Measurements from ENCODE around the gene C9orf152. TPM values are rescaled to one million over a fixed set of nuclear protein-coding genes. Genes with fewer than 3 reads are reported as not detected.
"Not testable (repeated sequence)": the region's sequence is repeated elsewhere in the genome, so short reads cannot be mapped to it uniquely, and the experiment has no call there.

C9orf152 gene, protein sequence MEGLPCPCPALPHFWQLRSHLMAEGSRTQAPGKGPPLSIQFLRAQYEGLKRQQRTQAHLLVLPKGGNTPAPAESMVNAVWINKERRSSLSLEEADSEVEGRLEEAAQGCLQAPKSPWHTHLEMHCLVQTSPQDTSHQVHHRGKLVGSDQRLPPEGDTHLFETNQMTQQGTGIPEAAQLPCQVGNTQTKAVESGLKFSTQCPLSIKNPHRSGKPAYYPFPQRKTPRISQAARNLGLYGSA
- polyA plus RNA-seq (2012; ENCODE audit: missing spikeins) = 0.45 TPM

DNA sequence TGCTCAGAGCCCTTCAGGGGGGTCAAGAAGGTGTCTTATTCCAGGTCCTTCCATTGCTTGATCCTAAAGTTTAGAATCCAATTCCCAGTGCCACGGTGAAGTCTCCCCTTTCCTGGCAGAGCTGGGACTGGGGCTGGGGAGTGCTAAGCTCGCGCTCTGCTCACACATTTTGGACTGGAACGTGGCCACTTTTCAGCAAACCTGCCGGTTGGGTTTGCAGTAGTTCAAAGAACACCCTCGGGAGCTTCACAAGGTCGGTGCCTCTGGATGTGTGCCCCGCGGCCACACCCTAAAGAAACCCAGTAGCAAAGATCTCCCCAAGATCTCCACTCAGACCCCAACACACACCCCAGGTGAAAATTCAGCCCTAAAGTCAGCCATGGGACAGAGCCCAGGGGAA lies at the start of gene C9orf152:
TSS of gene C9orf152 (minus strand) at position 129 of the 400 bp plus-strand sequence. CDS start 580 bp downstream, outside the sequence.
- no peak for DNase-seq (ENCODE audit: insufficient read length)

DNA sequence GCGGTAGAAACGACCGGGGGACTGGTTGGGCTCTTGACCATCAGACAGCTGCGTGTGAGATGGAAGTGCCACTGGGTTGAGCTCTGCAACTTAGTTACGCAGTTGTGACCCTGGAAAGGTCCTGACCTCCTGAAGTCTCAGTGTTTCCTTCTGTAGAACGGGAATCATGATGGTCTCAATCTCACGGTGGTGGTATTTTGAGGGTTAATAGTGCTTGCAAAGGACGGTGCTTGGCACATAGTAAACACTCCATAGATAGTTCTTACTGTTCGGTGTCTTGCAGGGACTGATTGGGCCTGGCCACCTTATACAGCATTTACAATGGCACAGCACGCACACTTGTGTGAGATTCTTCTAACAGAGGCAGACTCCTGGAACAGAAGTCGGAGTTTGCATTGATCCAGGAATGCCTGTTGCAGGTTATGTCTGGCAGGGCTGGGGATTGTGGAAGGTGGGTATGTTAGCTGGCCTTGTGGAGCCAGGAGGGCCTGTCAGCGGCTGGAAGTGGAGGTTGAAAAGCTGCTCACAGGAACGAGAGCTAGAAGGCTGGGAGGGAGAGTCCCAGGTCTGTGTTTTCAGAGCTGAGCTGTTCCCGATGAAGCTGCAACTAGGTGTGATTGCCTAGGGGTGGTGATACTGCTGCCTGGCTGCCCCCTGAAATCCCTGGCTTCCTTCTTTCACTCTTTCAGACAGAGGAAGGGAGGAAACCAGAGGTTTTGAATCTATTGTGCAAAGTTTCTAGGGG lies 49.3 kb upstream of the C9orf152 start:
- FAIRE-seq = no peak
- TF ChIP-seq POLR2A (IDR thresholded peaks at IDR 0.05; ENCODE audit: low read depth, low read length) = peak; percentile 1; the same call in 1 of the 2 replicates
- TF ChIP-seq POLR2AphosphoS5 (IDR thresholded peaks at IDR 0.05; ENCODE audit: low read depth, low read length) = 0 out of 2 replicates have a peak, but pooled peaks have one; percentile 48
- TF ChIP-seq TAF1 (IDR thresholded peaks at IDR 0.05; ENCODE audit: borderline replicate concordance, low read depth, low read length) = no peak; the same call in 1 of the 2 replicates
- no peak for DNase-seq (ENCODE audit: insufficient read length)

More for the DNA sequence above, at the start of gene C9orf152:
- no peak for FAIRE-seq
- TF ChIP-seq POLR2A (IDR thresholded peaks at IDR 0.05; ENCODE audit: low read depth, low read length) (no peak), POLR2AphosphoS5 (IDR thresholded peaks at IDR 0.05; ENCODE audit: low read depth, low read length) (no peak), TAF1 (IDR thresholded peaks at IDR 0.05; ENCODE audit: borderline replicate concordance, low read depth, low read length) (no peak)

DNA sequence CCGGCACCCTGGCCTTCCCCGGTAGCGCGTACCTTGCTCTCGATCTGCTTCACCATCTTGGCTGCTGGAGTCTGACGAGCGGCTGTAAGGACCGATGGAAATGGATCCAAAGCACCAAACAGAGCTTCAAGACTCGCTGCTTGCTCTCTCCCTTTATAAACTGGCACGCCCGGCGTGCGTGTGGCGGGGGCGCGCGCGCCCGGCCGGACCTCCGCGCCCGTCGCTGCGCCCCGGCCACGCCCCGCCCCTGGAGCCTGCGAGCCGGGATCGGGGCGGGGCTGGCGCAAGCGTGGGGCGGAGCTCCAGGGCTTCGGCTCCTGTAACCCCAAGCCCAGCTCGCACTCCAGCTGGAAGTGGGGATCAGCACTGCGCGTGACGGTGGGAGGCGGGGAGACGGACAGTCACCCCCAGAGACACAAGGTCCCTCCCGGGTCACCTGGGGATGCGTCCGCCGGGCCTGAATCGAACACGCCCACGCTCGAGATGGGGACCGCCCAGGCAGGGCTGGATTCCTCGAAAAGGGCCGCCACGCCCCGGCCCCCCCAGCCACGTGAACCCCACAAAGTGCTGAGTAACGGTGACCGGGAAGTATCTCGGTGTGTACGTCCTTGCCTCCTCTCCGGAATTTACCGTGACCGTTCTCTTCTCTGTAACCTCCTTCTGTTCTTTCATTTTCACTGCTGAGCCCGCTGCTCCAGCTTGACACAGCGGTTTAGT lies 48.6 kb upstream of the C9orf152 start, which contains the start of gene TXN:
TSS of gene TXN (minus strand) at position 128 of the 717 bp plus-strand sequence. CDS start at position 56, 72 bp downstream.
- TF ChIP-seq POLR2A (IDR thresholded peaks at IDR 0.05; ENCODE audit: low read depth, low read length) (peak; percentile 98), POLR2AphosphoS5 (IDR thresholded peaks at IDR 0.05; ENCODE audit: low read depth, low read length) (peak; percentile 98), TAF1 (IDR thresholded peaks at IDR 0.05; ENCODE audit: borderline replicate concordance, low read depth, low read length) (peak; percentile 93)
- FAIRE-seq (peak; percentile 91), DNase-seq (ENCODE audit: insufficient read length) (peak; percentile 62)

DNA sequence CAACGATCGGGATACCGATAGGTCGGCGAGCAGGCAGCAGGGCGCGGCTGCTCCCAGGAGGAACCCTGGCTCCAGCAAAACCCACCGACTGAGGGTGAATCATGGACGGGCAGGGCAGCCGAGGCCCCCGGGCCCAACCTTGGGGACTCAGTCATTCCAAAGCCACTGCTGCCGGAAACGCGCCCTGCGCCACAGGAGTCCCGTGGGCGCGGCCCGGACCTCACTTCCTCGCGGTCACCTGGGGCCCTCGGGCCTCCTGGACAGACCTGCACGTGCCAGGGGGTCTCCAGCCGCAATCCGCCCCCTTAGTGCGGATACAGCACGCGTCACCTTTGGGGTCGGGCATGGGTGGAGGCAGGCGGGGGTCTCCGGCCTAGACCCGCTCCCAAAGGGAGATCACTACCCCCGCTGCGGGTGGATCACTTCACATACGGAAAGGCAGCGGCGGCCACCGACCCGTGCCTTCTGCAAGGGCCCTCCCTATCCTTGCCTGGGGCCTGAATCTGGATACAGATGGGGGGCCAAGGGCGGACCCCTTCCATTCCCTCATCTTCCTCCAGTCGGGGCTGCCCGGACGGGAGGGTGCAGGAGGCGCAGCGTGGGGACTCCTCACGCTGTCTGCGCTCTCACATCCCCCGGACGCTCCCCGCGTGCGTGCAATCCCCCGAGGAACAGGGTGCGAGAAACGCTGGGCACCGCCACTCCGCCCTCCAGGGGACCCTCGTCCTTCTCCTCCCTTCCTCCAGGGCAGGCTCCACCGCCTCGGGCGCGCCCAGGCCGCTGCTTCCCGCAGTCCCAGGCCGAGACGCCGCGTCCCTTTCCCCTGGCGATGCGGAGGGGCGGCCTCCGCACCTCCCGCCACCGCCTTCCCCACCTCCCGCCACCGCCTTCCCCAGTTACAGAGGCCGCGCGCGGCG lies 47.8 kb upstream of the C9orf152 start:
- DNase-seq (ENCODE audit: insufficient read length) (peak; percentile 34), FAIRE-seq (no peak)
- TF ChIP-seq TAF1 (IDR thresholded peaks at IDR 0.05; ENCODE audit: borderline replicate concordance, low read depth, low read length) = no peak
- TF ChIP-seq POLR2A (IDR thresholded peaks at IDR 0.05; ENCODE audit: low read depth, low read length) = peak; percentile 40; the same call in 1 of the 2 replicates
- 0 out of 2 replicates have a peak, but pooled peaks have one; percentile 6 for TF ChIP-seq POLR2AphosphoS5 (IDR thresholded peaks at IDR 0.05; ENCODE audit: low read depth, low read length)

DNA sequence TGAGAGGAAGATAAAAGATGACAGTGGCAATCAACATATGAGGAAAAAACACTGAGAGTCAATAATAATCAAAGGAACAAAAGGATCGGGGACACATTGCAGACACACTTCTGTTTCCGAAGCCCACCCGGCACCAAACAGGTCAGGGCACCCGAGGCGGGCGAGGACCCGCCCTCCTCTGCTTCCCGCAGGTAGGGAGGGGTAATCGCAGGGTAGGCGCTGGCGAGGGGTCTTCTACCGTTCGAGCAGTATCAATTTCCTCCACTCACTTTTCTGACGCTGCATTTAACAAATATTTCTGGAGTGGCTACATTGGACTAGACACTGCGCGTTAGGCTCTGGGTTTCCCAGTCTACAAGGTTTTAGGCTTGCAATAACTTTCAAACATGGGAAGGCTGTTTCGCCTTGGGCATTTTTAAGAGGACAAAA lies 47.1 kb upstream of the C9orf152 start:
- no peak for FAIRE-seq
- TF ChIP-seq POLR2AphosphoS5 (IDR thresholded peaks at IDR 0.05; ENCODE audit: low read depth, low read length) (peak; percentile 15; the same call in 1 of the 2 replicates), TAF1 (IDR thresholded peaks at IDR 0.05; ENCODE audit: borderline replicate concordance, low read depth, low read length) (no peak)
- DNase-seq (ENCODE audit: insufficient read length) = no peak

DNA sequence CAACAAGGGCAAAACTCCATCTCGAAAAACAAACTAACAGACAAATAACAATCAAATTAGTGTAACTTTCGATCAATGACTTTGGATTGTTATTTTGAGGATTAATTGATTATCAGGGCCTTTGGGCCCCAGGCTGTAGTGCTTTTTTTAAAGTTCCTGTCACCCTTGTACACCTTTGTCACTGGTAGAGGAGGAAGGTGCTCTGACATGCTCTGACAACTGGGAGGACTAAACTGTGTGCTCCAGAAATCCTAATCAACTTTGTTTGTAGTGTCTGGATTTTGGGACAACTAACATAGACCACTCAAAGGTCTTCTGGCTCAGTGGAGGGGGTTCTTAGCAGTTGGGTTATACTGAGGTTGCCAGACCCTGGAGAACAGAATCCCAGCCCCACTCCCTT lies 46.5 kb upstream of the C9orf152 start:
- no peak for DNase-seq (ENCODE audit: insufficient read length)
- TF ChIP-seq POLR2AphosphoS5 (IDR thresholded peaks at IDR 0.05; ENCODE audit: low read depth, low read length) = no peak
- TF ChIP-seq TAF1 (IDR thresholded peaks at IDR 0.05; ENCODE audit: borderline replicate concordance, low read depth, low read length) = no peak
- no peak for TF ChIP-seq POLR2A (IDR thresholded peaks at IDR 0.05; ENCODE audit: low read depth, low read length)
- no peak for FAIRE-seq

DNA sequence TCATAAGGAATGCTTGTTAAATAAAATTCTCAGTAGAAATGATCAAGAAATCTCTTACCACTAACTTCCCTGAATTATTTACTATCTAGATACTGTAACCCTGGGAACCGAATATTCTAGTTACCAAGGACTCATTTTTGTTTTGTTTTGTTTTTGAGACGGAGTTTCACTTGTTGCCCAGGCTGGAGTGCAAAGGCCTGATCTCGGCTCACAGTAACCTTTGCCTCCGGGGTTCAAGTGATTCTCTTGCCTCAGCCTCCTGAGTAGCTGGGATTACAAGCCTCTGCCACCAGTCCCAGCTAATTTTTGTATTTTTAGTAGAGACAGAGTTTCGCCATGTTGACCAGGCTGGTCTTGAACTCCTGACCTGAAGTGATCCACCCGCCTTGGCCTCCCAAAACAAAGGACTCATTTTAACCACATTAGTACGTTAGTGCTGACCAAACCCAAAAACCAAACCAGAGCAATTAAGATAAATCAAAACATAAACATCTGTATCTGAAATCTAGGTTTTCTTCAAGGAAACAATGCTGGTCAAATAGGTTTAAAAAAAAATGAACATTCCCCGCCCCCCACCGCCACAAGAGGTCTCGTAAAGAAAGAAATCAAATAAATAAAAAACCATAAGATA lies 44.7 kb upstream of the C9orf152 start:
- FAIRE-seq (no peak), DNase-seq (ENCODE audit: insufficient read length) (no peak)
- no peak for TF ChIP-seq POLR2A (IDR thresholded peaks at IDR 0.05; ENCODE audit: low read depth, low read length)
- TF ChIP-seq POLR2AphosphoS5 (IDR thresholded peaks at IDR 0.05; ENCODE audit: low read depth, low read length) = no peak
- no peak for TF ChIP-seq TAF1 (IDR thresholded peaks at IDR 0.05; ENCODE audit: borderline replicate concordance, low read depth, low read length)

DNA sequence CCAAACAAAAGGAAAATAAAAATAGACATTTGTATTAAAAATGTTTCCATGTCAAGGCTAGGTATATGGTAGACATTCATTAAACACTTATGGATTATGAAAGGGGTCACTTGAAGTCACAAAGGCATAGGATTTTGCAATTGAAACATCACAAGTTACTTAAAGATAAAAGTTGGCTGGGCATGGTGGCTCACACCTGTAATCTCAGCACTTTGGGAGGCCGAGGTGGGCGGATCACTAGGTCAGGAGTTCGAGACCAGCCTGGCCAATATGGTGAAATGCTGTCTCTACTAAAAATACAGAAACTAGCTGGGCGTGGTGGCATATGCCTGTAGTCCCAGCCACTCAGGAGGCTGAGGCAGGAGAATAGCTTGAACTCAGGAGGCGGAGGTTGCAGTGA lies 43.8 kb upstream of the C9orf152 start:
- not testable (repeated sequence) for FAIRE-seq; DNase-seq (ENCODE audit: insufficient read length)

DNA sequence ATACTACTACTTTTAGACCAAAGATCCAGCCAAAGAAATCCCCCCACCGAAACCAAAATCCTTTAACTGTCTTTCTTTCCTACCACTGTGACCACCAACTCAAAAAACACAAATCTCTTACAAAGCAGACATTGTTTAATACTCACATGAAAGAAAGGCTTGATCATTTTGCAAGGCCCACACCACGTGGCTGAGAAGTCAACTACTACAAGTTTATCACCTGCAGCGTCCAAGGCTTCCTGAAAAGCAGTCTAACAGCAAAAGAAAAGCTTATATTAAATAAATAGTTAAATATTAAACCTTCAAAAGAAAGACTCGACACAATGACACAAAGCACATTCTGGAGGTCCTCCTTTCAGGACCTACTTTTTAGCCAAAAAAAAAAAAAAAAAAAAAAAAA lies 43.3 kb upstream of the C9orf152 start:
- no peak for FAIRE-seq
- TF ChIP-seq TAF1 (IDR thresholded peaks at IDR 0.05; ENCODE audit: borderline replicate concordance, low read depth, low read length) = no peak
- TF ChIP-seq POLR2A (IDR thresholded peaks at IDR 0.05; ENCODE audit: low read depth, low read length) = no peak
- no peak for TF ChIP-seq POLR2AphosphoS5 (IDR thresholded peaks at IDR 0.05; ENCODE audit: low read depth, low read length)
- no peak for DNase-seq (ENCODE audit: insufficient read length)

DNA sequence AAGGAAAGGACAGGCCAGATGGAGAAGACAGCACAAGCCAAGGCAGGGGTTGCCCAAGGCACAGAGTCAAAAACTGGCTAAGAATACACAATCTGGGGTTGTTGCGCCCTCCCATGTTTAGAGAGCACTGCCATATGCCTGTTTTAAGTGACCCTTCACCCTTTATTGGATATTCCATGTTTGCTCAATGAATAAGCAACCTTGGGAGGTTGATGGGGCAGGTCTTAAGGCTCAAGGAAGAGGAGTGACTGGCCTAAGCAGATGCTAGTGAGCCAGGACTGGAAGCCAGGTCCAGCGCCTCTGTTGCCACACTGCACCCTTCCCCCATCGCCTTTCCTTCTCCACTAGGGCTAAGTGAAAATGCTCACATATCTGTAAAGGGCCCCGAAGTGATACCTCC lies 41.6 kb upstream of the C9orf152 start:
- TF ChIP-seq TAF1 (IDR thresholded peaks at IDR 0.05; ENCODE audit: borderline replicate concordance, low read depth, low read length) = no peak
- no peak for TF ChIP-seq POLR2A (IDR thresholded peaks at IDR 0.05; ENCODE audit: low read depth, low read length)
- TF ChIP-seq POLR2AphosphoS5 (IDR thresholded peaks at IDR 0.05; ENCODE audit: low read depth, low read length) = no peak
- DNase-seq (ENCODE audit: insufficient read length) (no peak), FAIRE-seq (no peak)
